ENCODE results near the gene HMOX1. TPM values are rescaled to one million over a fixed set of nuclear protein-coding genes. Genes with fewer than 3 reads are reported as not detected.

HMOX1 gene
- total and polyA plus RNA-seq, 2 of the 13 experiments (the other 11 are each of a cell fraction or from before 2014, with no cell fraction given) = 53.6 to 67.4 TPM

GRCh38 chr22:35352214-35353111 lies 28.4 kb upstream of the HMOX1 start (continued):
- TF ChIP-seq, protein P1, sequence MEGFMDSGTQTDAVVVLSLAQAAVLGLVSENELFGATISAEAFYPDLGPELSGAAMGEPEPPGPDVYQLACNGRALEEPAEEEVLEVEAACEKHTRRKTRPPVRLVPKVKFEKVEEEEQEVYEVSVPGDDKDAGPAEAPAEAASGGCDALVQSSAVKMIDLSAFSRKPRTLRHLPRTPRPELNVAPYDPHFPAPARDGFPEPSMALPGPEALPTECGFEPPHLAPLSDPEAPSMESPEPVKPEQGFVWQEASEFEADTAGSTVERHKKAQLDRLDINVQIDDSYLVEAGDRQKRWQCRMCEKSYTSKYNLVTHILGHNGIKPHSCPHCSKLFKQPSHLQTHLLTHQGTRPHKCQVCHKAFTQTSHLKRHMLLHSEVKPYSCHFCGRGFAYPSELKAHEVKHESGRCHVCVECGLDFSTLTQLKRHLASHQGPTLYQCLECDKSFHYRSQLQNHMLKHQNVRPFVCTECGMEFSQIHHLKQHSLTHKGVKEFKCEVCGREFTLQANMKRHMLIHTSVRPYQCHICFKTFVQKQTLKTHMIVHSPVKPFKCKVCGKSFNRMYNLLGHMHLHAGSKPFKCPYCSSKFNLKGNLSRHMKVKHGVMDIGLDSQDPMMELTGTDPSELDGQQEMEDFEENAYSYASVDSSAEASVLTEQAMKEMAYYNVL (CRISPR knock-in tag; IDR thresholded peaks at IDR 0.05; ENCODE audit: borderline replicate concordance) = no peak
- no peak for TF ChIP-seq NONO (IDR thresholded peaks at IDR 0.05)
- TF ChIP-seq NONO (CRISPR knock-in tag; conservative IDR thresholded peaks at IDR 0.05) = 0 out of 2 replicates have a peak, but pooled peaks have one; percentile 30
- no peak for TF ChIP-seq PLRG1 (conservative IDR thresholded peaks at IDR 0.05)
- TF ChIP-seq NCOA2 (CRISPR knock-in tag; IDR thresholded peaks at IDR 0.05) = no peak
- peak; percentile 55; the same call in 1 of the 2 replicates for TF ChIP-seq ZNF768 (CRISPR knock-in tag; IDR thresholded peaks at IDR 0.05)
- TF ChIP-seq, protein P2, sequence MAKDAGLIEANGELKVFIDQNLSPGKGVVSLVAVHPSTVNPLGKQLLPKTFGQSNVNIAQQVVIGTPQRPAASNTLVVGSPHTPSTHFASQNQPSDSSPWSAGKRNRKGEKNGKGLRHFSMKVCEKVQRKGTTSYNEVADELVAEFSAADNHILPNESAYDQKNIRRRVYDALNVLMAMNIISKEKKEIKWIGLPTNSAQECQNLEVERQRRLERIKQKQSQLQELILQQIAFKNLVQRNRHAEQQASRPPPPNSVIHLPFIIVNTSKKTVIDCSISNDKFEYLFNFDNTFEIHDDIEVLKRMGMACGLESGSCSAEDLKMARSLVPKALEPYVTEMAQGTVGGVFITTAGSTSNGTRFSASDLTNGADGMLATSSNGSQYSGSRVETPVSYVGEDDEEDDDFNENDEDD (CRISPR knock-in tag; IDR thresholded peaks at IDR 0.05; ENCODE audit: borderline replicate concordance) = no peak; the same call in 1 of the 2 replicates
- no peak for TF ChIP-seq MAFK (conservative IDR thresholded peaks at IDR 0.05 in 1 of 2, IDR thresholded peaks at IDR 0.05 in 1 of 2; ENCODE audit: low read length in 2 of 2)
- no peak for TF ChIP-seq ZBTB7A (CRISPR knock-in tag; IDR thresholded peaks at IDR 0.05)
- no peak for TF ChIP-seq HHEX (CRISPR knock-in tag; IDR thresholded peaks at IDR 0.05)
- no peak for TF ChIP-seq SMARCC2 (IDR thresholded peaks at IDR 0.05)
- TF ChIP-seq, protein P3, sequence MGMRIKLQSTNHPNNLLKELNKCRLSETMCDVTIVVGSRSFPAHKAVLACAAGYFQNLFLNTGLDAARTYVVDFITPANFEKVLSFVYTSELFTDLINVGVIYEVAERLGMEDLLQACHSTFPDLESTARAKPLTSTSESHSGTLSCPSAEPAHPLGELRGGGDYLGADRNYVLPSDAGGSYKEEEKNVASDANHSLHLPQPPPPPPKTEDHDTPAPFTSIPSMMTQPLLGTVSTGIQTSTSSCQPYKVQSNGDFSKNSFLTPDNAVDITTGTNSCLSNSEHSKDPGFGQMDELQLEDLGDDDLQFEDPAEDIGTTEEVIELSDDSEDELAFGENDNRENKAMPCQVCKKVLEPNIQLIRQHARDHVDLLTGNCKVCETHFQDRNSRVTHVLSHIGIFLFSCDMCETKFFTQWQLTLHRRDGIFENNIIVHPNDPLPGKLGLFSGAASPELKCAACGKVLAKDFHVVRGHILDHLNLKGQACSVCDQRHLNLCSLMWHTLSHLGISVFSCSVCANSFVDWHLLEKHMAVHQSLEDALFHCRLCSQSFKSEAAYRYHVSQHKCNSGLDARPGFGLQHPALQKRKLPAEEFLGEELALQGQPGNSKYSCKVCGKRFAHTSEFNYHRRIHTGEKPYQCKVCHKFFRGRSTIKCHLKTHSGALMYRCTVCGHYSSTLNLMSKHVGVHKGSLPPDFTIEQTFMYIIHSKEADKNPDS (CRISPR knock-in tag; IDR thresholded peaks at IDR 0.05) = no peak
- TF ChIP-seq, protein P4, sequence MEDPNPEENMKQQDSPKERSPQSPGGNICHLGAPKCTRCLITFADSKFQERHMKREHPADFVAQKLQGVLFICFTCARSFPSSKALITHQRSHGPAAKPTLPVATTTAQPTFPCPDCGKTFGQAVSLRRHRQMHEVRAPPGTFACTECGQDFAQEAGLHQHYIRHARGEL (CRISPR knock-in tag; IDR thresholded peaks at IDR 0.05) = no peak
- TF ChIP-seq REPIN1 (CRISPR knock-in tag; IDR thresholded peaks at IDR 0.05; ENCODE audit: borderline replicate concordance, low read depth) = no peak
- TF ChIP-seq, protein P5, sequence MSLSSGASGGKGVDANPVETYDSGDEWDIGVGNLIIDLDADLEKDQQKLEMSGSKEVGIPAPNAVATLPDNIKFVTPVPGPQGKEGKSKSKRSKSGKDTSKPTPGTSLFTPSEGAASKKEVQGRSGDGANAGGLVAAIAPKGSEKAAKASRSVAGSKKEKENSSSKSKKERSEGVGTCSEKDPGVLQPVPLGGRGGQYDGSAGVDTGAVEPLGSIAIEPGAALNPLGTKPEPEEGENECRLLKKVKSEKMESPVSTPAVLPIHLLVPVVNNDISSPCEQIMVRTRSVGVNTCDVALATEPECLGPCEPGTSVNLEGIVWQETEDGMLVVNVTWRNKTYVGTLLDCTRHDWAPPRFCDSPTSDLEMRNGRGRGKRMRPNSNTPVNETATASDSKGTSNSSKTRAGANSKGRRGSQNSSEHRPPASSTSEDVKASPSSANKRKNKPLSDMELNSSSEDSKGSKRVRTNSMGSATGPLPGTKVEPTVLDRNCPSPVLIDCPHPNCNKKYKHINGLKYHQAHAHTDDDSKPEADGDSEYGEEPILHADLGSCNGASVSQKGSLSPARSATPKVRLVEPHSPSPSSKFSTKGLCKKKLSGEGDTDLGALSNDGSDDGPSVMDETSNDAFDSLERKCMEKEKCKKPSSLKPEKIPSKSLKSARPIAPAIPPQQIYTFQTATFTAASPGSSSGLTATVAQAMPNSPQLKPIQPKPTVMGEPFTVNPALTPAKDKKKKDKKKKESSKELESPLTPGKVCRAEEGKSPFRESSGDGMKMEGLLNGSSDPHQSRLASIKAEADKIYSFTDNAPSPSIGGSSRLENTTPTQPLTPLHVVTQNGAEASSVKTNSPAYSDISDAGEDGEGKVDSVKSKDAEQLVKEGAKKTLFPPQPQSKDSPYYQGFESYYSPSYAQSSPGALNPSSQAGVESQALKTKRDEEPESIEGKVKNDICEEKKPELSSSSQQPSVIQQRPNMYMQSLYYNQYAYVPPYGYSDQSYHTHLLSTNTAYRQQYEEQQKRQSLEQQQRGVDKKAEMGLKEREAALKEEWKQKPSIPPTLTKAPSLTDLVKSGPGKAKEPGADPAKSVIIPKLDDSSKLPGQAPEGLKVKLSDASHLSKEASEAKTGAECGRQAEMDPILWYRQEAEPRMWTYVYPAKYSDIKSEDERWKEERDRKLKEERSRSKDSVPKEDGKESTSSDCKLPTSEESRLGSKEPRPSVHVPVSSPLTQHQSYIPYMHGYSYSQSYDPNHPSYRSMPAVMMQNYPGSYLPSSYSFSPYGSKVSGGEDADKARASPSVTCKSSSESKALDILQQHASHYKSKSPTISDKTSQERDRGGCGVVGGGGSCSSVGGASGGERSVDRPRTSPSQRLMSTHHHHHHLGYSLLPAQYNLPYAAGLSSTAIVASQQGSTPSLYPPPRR (CRISPR knock-in tag; IDR thresholded peaks at IDR 0.05; ENCODE audit: borderline replicate concordance) = no peak
- no peak for TF ChIP-seq HDAC2 (CRISPR knock-in tag; IDR thresholded peaks at IDR 0.05)
